A549 treated with GW870086 at 1 μM for 4 hours (cell line): ENCODE measurements around the gene RNF182. TPM values are rescaled to one million over a fixed set of nuclear protein-coding genes. Genes with fewer than 3 reads are reported as not detected.

Experiments used
- total RNA-seq: library from RNA; stranded (reverse); fragments of 200-300 nt; extraction: Qiagen RNA extraction; gene quantifications from 5 replicates; pipeline ENCODE4 v1.2.3, GENCODE V29; 2022; ENCODE audit warnings: low read depth

The RNF182 gene
- 3.5 to 5.1 TPM (median 4.2 TPM) in 5 replicates for total RNA-seq

GRCh38 chr6:13924949-13925881 is at the start of gene RNF182:
Gene RNF182 (plus strand): TSS chr6:13924952. CDS start chr6:13977120, 52,168 bp downstream.

Other genes with a start within 250 kb of the RNF182 start
- gene RANBP9, start 213.1 kb upstream of the RNF182 start, total RNA-seq = 10.9 to 14.1 TPM (median 13.5 TPM) in 5 replicates
- gene MCUR1, start 110.4 kb upstream of the RNF182 start, total RNA-seq = 9.8 to 16.2 TPM (median 14.1 TPM) in 5 replicates
- gene CD83, start 192.8 kb downstream of the RNF182 start, total RNA-seq = 1.6 to 2.0 TPM (median 1.9 TPM) in 5 replicates